GM18511 (cell line): ENCODE data around the gene SIN3B.

Experiments
- ATAC-seq: cut with Tn5 transposase; IDR thresholded peaks from one replicate; pipeline ENCODE4 v1.9.1; 2021; ENCODE audit warnings: mild to moderate bottlenecking, moderate library complexity; ENCODE audit not compliant: unreplicated experiment

Gene SIN3B

GRCh38 chr19:16825312-16826052, 3.7 kb upstream of the SIN3B start:
- ATAC-seq: no peak

GRCh38 chr19:16829822-16830289, 658 bp downstream of the SIN3B start:
- ATAC-seq: no peak

DNA sequence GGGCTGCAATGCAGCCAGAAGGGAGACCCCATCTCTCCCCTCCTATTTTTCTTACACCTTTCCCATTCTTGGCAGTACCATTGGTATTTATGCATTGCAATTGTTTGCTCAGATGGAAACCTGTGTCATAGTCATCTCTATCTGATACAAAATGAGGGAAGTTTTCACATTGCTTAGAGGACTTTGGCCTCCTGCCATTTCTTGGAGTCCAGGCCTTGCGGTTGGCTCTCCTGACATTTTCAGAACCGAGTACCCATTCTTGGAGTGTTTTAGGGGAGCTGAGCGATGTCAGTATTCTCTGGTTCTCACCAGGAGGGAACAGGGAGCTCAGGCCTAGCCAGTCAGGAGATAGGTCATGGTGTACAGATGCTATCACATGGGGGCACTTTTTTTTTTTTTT, 1.5 kb downstream of the SIN3B start:
- no peak for ATAC-seq

DNA sequence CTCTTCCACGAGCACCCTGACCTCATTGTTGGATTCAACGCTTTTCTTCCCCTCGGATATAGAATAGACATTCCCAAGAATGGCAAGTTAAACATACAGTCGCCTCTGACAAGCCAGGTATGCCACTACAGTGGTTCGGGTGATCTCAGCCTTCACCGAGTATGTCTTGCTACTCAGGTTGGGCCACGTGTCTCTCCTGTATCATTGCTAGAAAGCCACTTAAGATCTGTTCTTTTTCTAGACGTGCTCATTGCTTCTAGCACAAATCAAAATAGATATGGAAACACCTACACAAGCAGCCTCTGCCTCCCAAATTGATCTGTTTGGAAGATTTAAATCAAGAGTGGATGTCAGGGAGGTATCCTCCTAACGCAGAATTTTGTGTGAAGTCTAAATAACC, 2.3 kb downstream of the SIN3B start:
- no peak for ATAC-seq

- no peak for ATAC-seq
Measured at GRCh38 chr19:16834747-16835146, 5.5 kb downstream of the SIN3B start.

DNA sequence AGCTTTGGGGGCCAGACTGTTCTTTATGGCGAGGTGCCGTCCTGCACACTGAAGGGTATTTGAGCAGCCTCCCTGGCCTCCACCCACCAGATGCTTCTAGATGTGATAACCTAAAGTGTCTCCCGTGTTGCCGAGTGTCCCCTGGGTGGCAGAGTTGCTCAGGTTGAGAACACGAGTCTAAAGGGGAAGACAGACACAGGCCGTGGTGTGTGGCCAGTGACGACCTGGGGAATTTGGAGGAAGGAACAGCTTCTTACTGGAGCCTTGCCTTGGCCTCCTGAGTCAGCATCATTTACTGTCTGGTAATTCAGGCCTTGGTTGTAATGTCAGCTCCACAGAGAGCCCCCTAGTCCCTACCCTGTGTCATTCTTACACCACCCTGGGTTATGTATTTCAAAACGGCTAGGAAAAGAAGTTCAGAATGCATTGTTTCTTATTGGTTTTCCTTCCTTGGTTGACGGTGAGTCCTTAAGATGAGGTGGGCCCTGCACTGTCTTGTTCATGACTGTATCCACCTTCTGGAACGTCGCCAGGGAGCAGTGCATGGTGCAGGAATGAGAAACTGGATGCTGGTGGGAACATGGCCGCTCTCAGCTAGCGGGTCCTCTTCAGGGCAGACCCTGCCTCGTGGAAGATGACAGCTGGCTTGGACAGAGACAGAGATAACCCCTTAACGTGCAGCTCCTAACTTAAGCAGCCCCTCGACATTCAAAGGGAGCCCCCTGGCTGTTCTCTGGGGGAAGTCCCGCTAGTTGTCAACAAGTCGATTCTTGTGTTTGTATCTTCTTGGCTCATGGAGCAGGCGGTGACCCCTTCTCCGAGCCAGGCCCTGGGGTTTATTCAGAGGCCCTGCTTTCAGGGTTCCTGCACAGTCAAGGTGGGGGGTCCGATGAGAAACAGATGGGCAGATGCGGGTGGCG, 7.2 kb downstream of the SIN3B start:
- ATAC-seq: no peak

GRCh38 chr19:16837035-16837362, 7.8 kb downstream of the SIN3B start:
- ATAC-seq: no peak

DNA sequence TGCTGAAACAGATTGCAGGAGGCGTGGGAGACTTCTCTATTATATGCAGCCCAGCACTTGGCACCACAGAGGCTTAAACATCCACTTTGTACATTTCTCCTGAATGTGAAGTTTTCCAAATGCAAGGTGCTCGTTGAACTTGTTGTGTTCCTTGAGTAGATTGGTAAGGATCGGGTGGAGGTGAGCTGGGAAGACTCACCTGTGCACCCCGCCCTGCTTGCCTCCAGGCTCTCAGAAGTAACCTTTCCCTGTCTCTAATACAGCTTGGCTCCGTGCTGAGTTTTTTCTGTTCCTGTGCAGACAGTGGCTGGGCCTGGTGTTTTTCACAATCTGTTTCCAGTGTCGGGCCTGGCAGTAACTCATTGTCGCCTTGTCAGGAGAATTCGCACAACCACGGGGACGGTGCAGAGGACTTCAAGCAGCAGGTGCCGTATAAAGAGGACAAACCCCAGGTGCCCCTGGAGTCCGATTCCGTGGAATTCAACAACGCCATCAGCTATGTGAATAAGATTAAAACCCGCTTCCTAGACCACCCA, 12.3 kb downstream of the SIN3B start:
- ATAC-seq: no peak

GRCh38 chr19:16846901-16847300, 17.7 kb downstream of the SIN3B start:
- ATAC-seq: no peak

- ATAC-seq: no peak
Measured at GRCh38 chr19:16847430-16847829, 18.2 kb downstream of the SIN3B start.

DNA sequence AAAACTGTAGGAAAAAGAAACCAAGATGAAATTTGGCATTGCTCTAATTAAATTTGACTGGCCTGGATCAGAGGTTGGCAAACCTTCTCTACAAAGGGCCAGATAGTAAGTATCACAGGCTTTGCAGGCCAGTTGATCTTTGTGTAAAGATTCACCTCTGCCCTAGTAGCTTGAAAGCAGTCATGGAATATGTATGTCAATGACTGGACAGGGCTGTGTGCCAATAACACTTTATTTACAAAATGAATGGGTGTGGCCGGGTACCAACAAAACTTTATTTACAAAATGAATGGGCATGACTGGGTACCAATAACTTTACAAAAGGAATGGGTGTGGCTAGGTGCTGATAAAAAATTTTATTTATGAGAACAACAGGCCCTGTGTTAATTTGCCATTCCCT, 20.0 kb downstream of the SIN3B start:
- no peak for ATAC-seq

- no peak for ATAC-seq
Measured at GRCh38 chr19:16850133-16850532, 20.9 kb downstream of the SIN3B start.

DNA sequence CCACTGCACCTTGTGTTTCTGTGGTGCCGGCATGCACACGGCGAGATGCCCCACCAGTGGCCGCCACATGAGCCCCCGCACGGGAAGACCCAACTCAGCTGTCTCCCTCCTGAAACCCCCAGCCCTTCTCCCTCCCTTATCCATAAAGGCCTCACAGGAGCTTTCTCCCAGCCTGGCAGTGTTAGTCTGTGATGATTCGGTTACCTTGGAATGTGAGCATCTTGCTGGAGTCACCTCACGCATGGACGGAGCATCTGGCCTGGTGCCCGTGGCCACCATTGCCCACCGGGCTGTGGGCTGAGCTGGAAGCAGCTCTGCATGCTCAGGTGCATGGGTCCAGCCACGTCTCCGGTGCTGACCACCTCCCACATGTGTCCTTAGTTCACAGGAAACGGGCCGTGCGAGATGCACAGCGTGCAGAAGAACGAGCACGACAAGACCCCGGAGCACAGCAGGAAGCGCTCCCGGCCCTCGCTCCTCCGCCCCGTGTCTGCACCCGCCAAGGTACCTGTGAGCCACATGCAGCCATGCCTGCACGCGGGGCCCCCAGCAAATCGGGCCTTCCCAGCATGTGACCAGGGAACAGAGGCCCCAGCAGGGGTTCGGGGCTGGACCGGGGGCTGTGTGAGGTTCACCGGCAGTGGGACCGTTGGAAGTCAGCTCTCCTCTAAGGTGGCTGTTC, 22.0 kb downstream of the SIN3B start:
- ATAC-seq: no peak

DNA sequence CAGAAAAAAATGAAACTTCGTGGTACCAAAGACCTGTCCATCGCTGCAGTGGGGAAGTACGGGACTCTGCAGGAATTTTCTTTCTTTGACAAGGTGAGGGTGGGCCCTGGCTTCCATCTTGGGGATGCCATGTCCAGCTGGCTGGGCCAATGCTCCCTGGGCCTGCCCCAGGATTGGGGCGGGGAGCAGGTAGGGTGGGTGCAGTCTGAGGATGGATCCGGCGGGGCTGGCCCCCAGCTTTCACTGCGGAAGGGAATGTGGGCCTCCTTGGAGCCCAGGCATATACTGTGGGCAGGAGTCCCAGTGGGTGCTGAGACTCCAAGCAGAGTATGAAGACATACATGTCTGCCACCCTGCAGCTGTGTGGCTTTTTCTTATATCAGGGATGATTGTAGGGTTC, 23.9 kb downstream of the SIN3B start:
- ATAC-seq: no peak

DNA sequence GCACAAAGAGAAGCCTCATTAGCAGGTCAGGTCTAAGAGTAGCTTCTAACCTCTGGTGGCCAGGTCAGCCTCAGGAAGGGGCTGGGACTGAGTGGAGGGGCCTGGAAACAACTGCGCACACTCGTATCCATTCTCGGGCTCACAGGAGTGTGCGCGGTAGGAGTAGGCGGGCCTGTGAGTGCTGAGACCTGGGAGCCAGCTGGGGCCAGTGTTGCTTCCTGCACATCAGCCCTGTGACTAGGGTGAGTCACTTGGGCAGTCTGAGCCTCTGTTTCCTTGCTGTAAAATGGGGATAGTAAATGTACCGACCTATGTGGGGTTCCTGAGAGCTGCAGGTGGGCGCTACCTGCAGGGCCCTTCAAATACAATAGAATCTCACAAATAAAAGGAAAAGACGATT, 26.9 kb downstream of the SIN3B start:
- no peak for ATAC-seq

- ATAC-seq: no peak
Measured at GRCh38 chr19:16859626-16860025, 30.4 kb downstream of the SIN3B start.

- ATAC-seq: no peak
Measured at GRCh38 chr19:16860118-16860517, 30.9 kb downstream of the SIN3B start.

DNA sequence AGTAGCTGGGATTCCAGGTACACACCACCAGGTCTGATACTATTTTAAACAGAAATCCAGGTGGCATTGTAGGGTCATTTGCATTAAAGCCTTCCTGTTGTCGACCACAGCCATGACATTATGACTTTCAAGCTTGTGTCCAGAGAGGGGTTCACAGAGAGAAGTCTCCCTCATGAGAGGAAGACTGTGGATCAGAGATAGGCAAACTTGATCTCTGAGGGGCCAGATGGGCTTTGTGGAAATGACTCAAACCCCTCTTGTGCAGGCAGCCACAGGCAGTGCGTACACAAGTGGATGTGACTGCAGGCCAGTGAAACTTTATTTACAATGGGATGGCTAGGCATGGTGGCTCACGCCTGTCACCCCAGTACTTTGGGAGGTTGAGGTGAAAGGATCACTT, 31.8 kb downstream of the SIN3B start:
- ATAC-seq: no peak

GRCh38 chr19:16861834-16862233, 32.6 kb downstream of the SIN3B start:
- ATAC-seq: no peak

DNA sequence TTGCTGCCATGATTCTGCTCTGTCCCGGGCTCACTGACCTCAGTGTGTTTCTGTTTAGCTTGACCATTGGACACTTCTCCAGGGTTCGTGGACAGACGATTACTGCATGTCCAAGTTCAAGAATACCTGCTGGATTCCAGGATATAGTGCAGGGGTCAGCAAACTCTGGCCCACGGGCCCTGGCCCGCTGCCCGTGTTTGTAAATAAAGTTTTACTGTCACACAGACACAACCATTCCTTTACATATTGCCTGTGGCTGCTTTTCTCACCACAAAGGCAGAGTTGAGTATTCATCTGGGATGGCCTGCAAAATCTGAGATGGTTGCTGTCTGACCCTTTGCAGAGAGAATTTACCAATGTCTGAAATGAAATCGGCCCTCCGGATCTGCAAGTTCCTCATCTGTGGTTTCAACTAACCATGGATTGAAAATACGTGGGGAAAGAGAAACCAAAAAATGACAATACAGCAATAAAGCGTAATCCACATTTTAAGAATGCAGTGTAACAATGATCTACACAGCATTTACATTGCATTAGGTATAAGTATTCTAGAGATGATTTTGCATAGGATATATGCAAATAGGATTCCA, 33.7 kb downstream of the SIN3B start:
- ATAC-seq: no peak

DNA sequence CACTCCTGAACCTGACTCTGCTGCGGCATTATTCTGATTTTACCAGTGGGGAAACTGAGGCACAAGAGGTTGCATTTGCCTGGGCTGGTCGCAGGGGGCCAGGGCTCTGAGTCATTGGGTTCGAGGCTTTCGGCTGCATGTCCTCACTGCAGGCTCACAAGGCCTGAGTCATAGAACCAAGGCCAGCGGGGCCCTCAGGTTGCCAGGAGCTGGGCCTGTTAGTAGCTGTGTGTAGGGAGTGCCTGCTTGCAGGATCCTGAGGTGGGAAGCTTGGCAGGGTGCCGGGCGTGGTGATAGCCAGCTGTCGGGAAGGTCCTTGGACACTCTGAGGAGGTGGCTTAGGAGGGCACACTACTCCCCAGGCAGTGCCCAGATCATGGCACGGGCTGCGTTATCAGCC, 38.0 kb downstream of the SIN3B start:
- ATAC-seq: no peak
